ENCODE measurements around the gene CIB4. TPM values are rescaled to one million over a fixed set of nuclear protein-coding genes. Genes with fewer than 3 reads are reported as not detected.

The CIB4 gene
- total RNA-seq, 1 donor from 2014 or later: not detected

DNA sequence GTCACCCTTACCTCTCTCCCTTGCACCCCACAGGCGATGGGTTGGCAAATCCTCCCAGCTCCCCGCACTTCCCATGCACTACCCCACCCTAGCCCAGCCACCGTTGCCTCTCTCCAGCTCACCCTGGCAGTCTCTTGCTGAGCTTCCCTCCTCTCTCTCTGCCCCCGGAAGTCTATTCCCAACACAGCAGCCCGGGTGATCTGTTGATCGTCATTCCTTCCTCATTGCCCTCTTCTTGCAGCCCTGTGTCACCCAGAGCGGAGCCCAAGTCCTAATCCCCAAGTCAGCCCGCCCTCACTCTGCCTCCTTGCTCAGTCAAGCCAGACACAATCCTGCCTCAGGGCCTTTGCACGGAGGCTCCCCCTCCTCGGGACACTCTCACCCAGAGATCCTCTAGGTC is 55.2 kb downstream of the CIB4 start:
- no peak for DNase-seq (ENCODE audit: extremely low read depth, low read depth, low spot score)

DNA sequence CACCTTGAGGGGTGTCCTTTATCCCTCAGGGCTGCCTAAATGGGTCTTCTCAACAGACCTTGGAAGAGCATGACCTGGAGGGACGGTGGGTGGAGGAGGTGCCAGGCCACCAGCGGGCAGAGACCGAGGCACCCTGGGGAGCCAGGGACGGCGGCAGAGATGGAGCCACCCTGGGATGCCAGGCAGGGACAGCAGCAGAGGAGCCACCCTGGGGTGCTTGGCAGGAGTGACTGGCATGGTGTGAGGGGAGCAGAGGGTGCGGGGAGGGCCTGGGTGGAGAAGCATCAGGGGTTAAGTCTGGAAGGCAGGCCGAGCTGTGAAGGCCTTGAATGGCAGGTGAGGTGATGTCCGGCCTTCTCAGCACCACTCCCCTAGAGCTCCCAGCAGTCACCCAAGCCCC is 56.1 kb downstream of the CIB4 start:
- DNase-seq (ENCODE audit: extremely low read depth, low read depth, low spot score): no peak

DNA sequence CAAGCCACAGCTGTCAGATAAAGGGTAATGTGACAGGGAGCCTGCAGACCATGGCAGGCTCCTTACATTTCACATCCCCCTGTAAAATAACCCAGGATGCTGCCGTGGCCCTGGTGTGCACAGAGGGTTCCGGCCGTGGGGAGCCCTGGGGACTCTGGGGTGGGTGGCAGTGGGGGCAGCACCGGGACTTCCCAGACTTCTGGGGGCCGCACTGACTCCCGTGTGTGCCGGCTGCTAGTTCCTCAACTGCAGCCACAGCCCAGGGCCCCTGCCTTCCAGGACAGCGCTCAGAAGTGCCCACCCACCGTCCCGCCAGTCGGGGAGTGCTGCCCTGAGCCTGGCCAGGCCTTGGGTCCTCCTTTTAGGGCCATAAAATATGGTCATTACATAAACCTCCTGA is 56.5 kb downstream of the CIB4 start:
- DNase-seq (ENCODE audit: extremely low read depth, low read depth, low spot score): no peak

DNA sequence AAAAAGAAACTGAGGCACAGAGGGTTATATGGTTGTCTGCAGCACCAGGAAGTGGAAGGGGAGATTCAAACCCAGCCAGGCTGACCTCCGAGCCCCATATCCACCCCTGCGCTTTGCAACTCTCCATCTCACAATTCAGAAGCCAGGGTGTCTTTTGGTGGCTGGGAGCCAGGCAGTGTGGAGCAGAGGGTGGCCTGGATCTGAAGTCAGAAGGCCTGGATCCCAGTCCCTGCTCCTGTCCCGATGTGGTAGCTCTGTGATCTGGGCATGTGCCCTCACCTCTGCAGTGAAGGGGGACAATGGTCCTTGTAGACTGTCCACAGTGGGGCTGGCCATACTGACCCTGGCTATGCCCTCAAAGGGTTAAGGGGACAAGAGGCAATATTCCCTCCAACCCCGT is 57.0 kb downstream of the CIB4 start:
- no peak for DNase-seq (ENCODE audit: extremely low read depth, low read depth, low spot score)

DNA sequence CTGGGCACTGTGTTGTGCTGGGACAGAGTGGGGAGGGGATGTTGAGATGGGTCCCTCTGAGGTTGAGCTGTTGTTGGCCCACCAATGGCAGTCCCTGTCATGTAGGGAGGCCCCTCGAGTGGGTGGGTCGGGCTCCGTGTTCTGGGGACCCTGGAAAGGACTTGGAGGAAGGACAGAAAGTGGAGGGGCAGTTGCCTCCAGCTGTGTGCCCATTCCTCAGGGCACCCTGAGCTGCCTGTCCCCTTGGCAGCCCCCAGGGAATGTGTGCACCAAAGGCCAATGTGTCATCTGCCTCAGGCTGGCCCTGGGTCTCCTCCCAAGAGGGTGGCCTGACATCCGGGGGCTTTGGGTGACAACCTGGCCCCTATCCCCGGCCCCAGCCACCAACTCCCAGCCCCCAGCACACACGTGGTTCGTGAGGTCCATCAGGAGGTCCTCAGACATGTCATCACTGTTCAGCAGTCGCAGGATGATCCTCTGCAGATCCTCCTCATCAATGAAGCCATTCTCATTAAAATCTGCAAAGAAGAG is 57.7 kb downstream of the CIB4 start:
- no peak for DNase-seq (ENCODE audit: extremely low read depth, low read depth, low spot score)

DNA sequence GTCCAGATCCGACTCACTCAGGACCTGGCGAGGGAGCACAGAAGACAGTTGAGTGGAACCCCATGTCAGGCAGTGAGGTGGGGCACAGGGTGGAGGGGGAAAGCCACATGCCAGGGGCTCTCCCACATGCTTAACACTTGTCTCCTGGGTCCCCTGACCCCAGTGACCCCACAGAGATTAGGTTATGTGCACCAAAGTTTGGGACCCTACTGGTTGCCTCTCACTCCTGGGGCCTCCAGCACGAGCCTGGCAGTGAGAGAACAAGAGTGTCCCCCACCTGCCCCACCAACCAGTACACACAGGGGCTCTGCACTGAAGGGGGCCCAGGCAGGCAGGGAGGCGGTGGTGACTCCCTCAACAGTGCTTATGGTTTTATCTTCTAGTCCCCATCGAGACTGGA is 58.3 kb downstream of the CIB4 start:
- DNase-seq (ENCODE audit: extremely low read depth, low read depth, low spot score): no peak

DNA sequence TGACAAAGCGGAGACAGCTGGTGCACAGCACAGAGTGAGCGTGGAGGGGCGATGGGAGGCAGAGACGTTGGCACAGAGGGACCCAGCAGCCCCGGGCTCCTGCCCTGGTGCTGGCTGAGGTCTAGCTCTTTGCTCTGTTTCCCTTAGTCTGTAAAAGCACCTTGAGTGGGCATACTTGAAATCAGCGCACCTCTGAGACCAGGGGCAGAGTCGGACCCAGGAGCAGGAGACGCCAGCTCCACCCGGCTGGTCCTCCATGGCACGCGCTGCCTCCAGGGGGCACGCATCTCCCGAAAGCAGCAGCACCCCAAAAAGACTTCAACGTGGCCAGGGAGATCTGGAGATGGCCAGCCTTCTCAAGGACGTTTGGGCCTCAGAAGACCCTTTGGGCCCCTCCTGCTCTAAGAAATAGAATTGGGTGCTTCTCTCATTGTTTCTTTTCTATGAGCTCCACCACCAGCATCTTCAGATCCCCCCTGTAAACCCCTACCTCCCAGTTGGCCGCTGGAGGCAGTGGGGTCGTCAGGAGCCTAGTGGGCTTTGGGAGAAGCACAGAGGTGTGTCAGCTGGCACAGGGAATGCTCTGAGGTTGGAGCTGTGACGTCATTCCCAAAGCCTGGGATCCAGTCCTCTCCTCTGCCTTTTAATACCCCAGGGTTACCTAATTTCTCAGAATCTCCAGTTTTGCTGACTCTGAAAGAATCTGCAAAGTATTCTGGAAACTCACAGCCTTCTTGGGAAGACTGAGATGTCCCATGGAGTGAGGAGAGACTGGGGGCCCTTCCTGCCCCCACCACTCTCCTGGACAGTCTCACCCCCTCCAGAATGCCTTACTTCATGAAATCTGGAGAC is 58.9 kb downstream of the CIB4 start:
- no peak for DNase-seq (ENCODE audit: extremely low read depth, low read depth, low spot score)

DNA sequence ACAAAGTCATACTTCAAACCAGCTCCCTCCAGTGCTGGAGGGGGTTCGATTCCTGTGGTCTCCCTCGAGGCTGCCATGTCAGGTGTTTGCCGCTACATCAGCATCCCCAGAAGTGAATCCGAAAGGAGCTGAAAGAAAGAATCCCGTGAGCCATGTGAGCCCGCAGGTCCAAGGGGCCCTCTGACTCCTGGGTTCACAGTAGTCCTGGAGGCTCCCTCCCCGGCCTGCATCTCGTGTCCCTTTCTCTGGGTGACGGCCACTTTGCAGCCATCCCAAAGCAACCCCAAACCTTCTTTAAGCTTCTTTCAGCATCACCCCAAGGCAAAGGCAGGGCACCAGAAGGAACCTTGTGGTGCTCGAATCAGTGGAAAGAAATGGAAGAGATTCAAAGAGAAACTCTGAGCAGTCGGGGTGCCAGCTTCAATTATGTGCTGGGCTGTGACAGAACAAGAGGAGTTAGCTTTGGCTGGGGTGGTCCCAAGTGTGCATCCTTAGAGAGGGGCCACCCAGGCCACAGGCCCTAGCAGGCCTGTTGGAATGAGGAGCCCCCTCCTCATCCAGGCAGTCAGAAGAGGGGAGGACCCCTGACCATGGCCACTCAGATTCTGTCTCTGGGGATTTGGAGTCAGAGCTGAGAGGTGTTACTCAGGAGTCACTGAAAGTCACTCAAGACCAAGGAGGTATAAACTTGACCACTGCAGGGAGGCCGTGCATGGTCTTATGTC is 59.7 kb downstream of the CIB4 start:
- no peak for DNase-seq (ENCODE audit: extremely low read depth, low read depth, low spot score)

DNA sequence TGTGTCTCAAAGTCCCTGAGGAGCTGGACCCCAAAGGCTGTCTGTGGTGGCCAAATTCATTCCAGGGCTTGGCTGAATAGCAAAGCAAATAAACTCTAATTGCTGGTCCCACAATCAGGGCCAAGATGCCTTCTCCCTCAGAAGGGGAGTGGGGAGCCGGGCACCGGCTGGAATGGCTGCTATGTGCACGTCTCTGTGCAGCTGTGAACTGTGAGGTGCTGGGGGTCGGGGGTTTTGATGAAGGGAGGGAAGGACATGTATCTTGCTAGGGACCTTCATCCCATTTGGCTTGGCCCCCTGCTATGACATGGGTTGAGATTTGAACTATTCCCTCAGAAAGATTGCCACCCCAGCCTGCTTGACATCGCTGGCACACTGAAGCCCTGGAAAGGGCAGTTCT is 60.4 kb downstream of the CIB4 start:
- no peak for DNase-seq (ENCODE audit: extremely low read depth, low read depth, low spot score)

DNA sequence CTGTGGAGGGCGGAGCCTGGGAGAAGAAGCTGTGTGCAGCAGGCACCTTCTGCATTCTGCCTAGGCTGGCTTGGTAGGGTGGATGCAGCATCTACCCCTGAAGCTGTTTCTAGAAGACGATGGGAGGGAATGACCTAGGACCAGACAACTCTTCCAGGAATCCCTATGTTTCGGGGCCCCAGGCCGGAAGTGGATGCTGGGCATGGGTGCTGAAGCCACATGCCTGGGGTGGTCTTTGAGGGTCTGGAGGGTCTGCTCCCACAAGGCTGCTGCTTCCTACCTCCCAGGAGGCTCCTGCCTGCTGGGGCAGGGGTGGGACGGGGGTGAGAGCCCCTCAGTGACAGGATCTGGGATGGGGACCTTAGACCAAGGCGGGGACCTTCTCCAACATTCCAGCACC is 61.0 kb downstream of the CIB4 start:
- DNase-seq (ENCODE audit: extremely low read depth, low read depth, low spot score): no peak

DNA sequence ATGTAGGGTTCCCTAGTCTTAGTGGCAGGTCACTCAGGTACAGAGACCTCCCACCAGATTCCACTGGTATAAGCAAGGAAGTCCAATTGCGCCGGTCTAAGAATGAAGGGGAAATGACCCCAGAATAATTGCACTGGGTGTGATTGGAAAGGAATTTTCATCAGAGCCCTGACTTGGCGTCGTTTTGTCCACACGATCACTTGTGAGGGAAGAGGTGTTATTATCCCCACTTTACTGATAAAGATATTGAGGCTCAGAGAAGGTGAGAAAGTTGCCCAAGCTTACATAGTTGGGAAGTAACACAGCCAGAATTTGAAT is 61.5 kb downstream of the CIB4 start:
- DNase-seq (ENCODE audit: extremely low read depth, low read depth, low spot score): no peak

DNA sequence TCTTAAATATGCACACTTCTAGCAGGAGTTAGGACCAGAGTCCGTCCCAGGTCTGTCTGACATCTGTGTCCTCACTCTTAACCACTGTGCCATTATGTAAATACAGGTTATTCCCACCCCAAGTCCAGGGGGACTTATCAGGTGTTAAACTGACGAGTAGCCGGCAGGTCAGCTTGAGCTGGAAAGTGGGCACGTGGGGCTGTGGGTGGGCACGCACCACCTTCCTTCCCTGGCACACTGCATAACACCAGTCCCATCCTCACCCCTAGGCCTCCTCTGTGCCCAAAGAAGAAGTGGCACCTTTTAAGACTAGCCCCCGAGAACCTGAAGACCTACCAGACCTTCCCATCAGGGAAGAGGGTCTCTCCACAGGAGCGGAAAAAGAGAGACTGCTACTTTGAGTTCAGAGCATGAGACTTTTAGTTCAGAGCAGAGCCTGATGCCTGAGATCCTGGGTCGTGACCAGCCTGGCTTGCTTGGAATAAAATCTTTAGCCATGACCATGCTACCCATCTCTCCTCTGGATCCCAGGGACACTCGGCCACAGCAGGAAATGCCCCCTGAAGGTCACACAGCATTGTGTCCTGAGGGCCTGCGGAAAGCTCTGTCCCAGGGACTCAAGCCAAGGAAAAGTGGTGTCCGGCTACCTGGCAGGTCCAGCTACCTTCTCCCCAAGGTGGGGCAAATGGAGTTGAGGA is 62.0 kb downstream of the CIB4 start:
- DNase-seq (ENCODE audit: extremely low read depth, low read depth, low spot score): no peak

DNA sequence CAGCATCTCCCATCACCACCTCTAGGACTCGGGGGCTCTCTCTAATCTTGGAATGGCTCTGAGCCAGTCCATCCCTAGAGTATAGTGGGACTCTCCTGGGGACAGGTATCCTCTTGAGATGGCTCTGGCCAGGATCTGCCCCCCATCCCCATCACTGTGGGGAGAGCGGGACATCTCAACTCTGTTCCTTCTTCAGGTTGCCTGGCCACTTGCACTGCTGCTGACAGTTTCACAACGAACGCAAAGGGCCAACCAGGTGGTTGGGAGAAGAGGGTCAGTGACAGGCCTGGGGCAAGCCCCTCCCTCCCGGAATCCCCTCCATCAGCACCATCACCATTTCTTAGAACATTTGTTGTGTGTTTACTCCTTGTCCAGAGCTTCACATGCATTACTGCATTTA is 62.6 kb downstream of the CIB4 start:
- no peak for DNase-seq (ENCODE audit: extremely low read depth, low read depth, low spot score)

DNA sequence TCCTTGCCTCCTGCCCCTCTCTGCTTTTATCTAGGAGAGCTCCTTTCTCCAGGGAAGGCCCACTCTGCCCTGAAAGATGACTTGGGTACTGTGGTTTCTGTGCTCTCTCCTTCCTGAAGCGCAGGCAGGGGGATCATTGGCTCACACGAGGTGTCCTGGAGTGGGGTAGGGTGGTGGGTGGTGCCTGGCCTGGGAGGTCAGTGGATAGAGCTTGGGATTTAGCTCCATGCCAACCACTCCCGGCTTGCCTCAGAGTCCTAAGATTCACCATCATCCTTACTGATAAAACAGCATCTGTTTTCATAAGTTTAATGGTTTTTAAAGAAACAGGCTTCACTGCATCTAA is 63.1 kb downstream of the CIB4 start:
- DNase-seq (ENCODE audit: extremely low read depth, low read depth, low spot score): no peak

DNA sequence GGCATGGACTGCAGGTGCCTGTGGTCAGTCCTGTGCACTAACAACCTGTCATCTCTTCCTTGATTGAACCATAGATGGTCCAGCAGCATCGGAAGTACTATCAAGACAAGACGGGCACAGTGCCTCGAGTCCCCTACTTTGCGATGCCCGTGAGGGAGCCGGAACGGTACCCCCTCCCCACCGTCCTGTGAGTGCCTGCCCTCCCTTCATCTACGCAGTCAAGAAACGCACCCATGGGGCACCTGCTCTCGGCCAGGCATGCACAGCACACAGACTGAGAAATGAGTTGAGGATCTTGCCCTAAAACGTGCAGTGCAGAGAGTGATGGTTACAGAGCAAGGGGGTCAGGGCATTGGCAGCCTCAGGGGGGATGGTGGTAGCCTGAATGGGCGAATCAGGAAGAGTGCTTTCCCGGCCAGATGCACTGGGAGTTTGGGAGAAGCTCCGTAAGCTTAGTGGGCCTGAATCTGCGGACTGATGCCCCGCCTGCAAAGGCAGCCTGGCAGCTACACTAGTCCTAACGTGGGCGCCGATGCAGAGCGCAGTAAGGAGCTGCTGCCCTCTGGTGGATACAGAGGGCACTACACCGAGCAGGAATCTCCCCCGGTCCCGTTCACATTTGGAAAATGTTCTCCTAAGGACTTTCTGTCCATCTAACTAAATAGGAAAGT is 63.6 kb downstream of the CIB4 start:
- no peak for DNase-seq (ENCODE audit: extremely low read depth, low read depth, low spot score)

DNA sequence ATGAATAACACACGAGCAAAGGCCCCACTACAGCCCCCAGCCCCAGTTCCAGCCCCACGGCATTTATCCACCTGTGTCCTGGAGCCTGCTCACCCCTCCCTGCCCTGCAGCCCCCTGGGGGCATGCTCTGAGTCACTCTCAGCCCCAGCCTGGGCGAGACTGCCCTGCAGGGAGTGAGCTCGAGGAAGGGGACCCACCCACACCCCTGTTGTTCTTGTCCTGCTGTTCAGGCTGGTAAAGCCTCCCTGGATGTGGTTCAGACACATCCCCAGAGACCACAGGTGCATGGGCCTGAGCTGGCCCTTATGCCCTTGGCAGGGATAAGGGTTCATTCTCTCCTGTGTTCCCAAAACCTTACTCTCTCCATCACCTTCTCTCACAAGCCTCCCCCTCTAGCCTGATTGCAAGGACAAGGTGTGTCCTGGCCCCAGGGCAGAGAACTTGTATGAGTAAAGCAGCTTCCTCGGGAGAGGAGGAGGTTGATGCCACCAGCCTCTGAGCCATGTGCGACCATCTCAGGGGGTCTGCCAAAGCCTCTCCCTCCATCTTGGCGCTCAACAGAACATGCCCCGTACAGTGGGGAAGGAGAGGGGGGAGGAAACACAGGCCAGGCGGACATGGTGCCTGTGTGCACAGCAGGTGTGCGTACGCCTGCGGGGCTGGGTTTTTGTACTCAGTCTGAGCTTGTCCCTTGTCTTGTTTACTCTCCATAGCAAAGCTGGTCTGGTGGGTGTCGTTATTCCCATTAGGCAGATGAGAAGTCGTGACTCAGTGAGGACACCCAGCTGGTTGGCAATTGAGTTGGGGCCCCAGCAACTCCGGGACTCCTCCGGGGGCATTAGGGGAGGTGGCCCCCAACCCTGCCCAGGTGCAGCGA is 64.4 kb downstream of the CIB4 start:
- DNase-seq (ENCODE audit: extremely low read depth, low read depth, low spot score): no peak

DNA sequence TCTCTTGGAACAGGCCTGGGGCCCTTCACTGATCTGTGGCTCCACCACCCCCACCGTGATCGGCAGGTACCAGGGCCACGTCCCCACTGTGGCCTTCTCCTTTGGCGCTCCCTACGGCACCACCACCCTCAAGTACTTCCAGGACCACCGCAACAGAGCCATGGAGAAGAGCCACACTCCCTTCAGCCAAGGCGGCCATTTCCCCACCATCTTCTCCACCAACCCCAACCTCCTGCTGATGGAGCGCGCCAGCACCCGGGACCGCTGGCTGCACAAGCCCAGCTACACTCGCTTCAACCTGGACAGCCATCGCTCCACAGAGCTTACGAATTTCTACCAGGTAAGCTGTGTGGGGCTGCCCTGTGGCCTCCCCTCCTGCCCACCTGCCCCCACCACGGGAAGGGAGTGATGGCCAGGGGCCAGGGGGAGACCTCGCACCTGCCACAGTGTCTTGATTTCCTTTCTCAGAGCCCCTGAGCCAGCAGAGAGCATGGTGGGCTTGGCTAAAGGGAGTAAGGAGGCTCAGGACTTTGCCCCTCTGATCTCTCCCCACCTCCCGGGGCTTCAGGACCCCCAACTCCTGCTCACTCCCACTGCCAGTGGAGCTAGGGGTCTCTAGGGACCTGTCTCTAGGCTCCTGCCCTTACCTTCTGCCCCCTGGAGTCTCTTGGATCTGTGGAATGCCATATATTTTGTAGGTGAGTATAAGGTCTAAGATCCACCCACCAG is 65.2 kb downstream of the CIB4 start:
- no peak for DNase-seq (ENCODE audit: extremely low read depth, low read depth, low spot score)

DNA sequence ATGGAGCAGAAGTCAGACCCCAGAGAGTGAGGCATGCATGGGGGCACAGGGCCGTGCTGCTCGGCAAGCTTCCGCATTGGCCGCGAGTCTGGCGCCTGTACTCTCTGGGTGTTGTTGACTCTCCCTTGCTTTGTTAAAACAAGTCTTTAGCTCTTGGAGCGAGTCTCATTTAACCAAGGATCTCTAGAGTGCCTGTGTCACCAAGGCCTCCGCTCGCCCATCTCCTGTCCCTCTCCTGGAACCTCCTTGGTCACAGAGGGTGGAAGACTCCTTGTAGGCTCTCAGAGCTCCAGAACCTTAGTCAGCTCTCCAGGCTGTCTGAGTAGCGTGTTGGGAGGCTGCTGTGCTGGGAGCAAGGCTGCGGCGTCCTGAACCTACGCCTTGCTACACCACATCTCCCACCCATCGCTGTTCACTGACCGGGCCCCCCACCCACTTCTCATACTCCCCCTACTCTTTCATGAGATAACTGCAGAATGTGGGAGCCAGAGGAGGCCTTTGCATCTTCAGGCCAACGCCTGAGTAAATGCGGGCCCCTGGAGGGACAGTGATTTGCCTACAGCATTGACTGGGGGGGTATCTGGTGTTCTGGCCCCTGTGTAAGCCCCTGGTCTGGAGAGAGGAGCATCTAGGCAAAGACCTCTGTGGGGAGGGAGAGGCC is 66.1 kb downstream of the CIB4 start:
- DNase-seq (ENCODE audit: extremely low read depth, low read depth, low spot score): no peak
